Stimulated activated naive CD8-positive, alpha-beta T cell treated with anti-CD3 and anti-CD28 coated beads, Interleukin-15, amount 100 ng/mL, for 72 hours (primary cell): ENCODE data around the gene ENO2.

ENCODE experiments used
- ATAC-seq: fragments of 150-1000 bp; cut with Tn5 transposase; 2 replicates; pipeline ENCODE4 v1.10.0; 2021; ENCODE audit warnings: mild to moderate bottlenecking, moderate library complexity
- DNase-seq, 2 donors: peaks; one replicate each; pipeline ENCODE4 v3.0.0; 2021 to 2022
- H3K27ac Mint-ChIP-seq, 2 donors: one replicate each; pipeline ENCODE4 v1.8.0; 2022; ENCODE audit warnings: mild to moderate bottlenecking in 2 of 2, mixed read lengths in 2 of 2, moderate library complexity in 2 of 2
- H3K27me3 Mint-ChIP-seq: one replicate; pipeline ENCODE4 v1.8.0; 2022; ENCODE audit warnings: mixed read lengths
- H3K4me1 Mint-ChIP-seq: one replicate; pipeline ENCODE4 v1.8.0; 2022; ENCODE audit warnings: mild to moderate bottlenecking, mixed read lengths
- H3K4me3 Mint-ChIP-seq, 2 donors: one replicate each; pipeline ENCODE4 v1.8.0; 2022; ENCODE audit warnings: mild to moderate bottlenecking in 2 of 2, mixed read lengths in 2 of 2, moderate library complexity in 1 of 2
- H3K9me3 Mint-ChIP-seq, 2 donors: one replicate each; pipeline ENCODE4 v1.8.0; 2022; ENCODE audit warnings: mixed read lengths in 2 of 2

The ENO2 gene

GRCh38 chr12:6955108-6956020 lies 41.0 kb downstream of the ENO2 start:
- Mint-ChIP-seq H3K27me3 (no peaks in the 10 kb centered on the region), H3K4me3 (peak overlapping the region; percentile 93 to 95), H3K9me3 (no peaks in the 10 kb centered on the region), H3K27ac (peak overlapping the region; percentile 94 to 97), H3K4me1 (peaks cover 72% of the 10 kb centered on the region)
- ATAC-seq (no peak), DNase-seq (peak; percentile 17 to 33)

GRCh38 chr12:6956021-6956727 lies 41.8 kb downstream of the ENO2 start:
- Mint-ChIP-seq H3K27me3 (no peaks in the 10 kb centered on the region), H3K4me3 (peak overlapping the region; percentile 93 to 95), H3K9me3 (no peaks in the 10 kb centered on the region), H3K27ac (peak overlapping the region; percentile 91 to 92), H3K4me1 (peaks cover 75% of the 10 kb centered on the region)
- no peak for ATAC-seq
- DNase-seq: peak; percentile 12 to 38

GRCh38 chr12:6957151-6957701 lies 42.8 kb downstream of the ENO2 start:
- H3K27ac Mint-ChIP-seq: peak overlapping the region; percentile 1 to 92
- H3K9me3 Mint-ChIP-seq: no peaks in the 10 kb centered on the region
- DNase-seq (peak; percentile 30 to 49), ATAC-seq (no peak)
- H3K4me1 Mint-ChIP-seq: peaks cover 85% of the 10 kb centered on the region
- peak overlapping the region; percentile 93 to 95 for H3K4me3 Mint-ChIP-seq
- no peaks in the 10 kb centered on the region for H3K27me3 Mint-ChIP-seq

GRCh38 chr12:6957741-6958608 lies 43.6 kb downstream of the ENO2 start:
- no peak for ATAC-seq
- H3K4me1 Mint-ChIP-seq: peaks cover 93% of the 10 kb centered on the region

GRCh38 chr12:6958609-6959057 lies 44.3 kb downstream of the ENO2 start:
- peak; percentile 31 to 34 for DNase-seq
- Mint-ChIP-seq H3K27me3 (no peaks in the 10 kb centered on the region), H3K4me1 (peaks cover 97% of the 10 kb centered on the region), H3K4me3 (peak overlapping the region; percentile 93 to 95), H3K27ac (peak overlapping the region; percentile 94 to 98), H3K9me3 (no peaks in the 10 kb centered on the region)
- ATAC-seq: no peak

More at GRCh38 chr12:6957741-6958608, 43.6 kb downstream of the ENO2 start:
- Mint-ChIP-seq H3K4me3 (peak overlapping the region; percentile 93 to 95), H3K9me3 (no peaks in the 10 kb centered on the region), H3K27me3 (no peaks in the 10 kb centered on the region), H3K27ac (peak overlapping the region; percentile 94 to 98)
- peak in 1 of 2 donors; percentile 33 for DNase-seq

GRCh38 chr12:6959058-6959804 lies 44.9 kb downstream of the ENO2 start:
- peak overlapping the region; percentile 93 to 95 for H3K4me3 Mint-ChIP-seq
- peak; percentile 68 to 82 for DNase-seq
- no peaks in the 10 kb centered on the region for H3K9me3 Mint-ChIP-seq
- ATAC-seq: peak; percentile 66
- no peaks in the 10 kb centered on the region for H3K27me3 Mint-ChIP-seq
- peak overlapping the region; percentile 94 to 98 for H3K27ac Mint-ChIP-seq
- peaks cover 98% of the 10 kb centered on the region for H3K4me1 Mint-ChIP-seq

- Mint-ChIP-seq H3K27me3 (no peaks in the 10 kb centered on the region), H3K27ac (peak overlapping the region; percentile 28 to 95), H3K9me3 (no peaks in the 10 kb centered on the region), H3K4me3 (peak overlapping the region; percentile 93 to 95), H3K4me1 (peaks cover 98% of the 10 kb centered on the region)
- ATAC-seq (no peak), DNase-seq (no peak)
Observed at GRCh38 chr12:6959805-6960592, 45.6 kb downstream of the ENO2 start.

GRCh38 chr12:6960593-6961277 lies 46.4 kb downstream of the ENO2 start:
- H3K4me1 Mint-ChIP-seq: peaks cover 98% of the 10 kb centered on the region
- DNase-seq (peak; percentile 54 to 64), ATAC-seq (peak; percentile 31)
- peak overlapping the region; percentile 93 to 95 for H3K4me3 Mint-ChIP-seq
- H3K9me3 Mint-ChIP-seq: no peaks in the 10 kb centered on the region
- H3K27me3 Mint-ChIP-seq: no peaks in the 10 kb centered on the region
- H3K27ac Mint-ChIP-seq: peak overlapping the region; percentile 98

- peak; percentile 78 for ATAC-seq
- no peaks in the 10 kb centered on the region for H3K27me3 Mint-ChIP-seq
- H3K27ac Mint-ChIP-seq: peak overlapping the region; percentile 98
- H3K9me3 Mint-ChIP-seq: no peaks in the 10 kb centered on the region
- H3K4me3 Mint-ChIP-seq: peak overlapping the region; percentile 93 to 95
- peaks cover 98% of the 10 kb centered on the region for H3K4me1 Mint-ChIP-seq
- peak; percentile 87 to 94 for DNase-seq
Observed at GRCh38 chr12:6961278-6961694, 46.9 kb downstream of the ENO2 start.

GRCh38 chr12:6961695-6962284 lies 47.4 kb downstream of the ENO2 start:
- peaks cover 97% of the 10 kb centered on the region for H3K4me1 Mint-ChIP-seq
- H3K4me3 Mint-ChIP-seq: peak overlapping the region; percentile 93 to 95
- H3K27ac Mint-ChIP-seq: peak overlapping the region; percentile 98
- ATAC-seq: peak; percentile 54
- DNase-seq: peak in 1 of 2 donors; percentile 75
- H3K9me3 Mint-ChIP-seq: no peaks in the 10 kb centered on the region
- H3K27me3 Mint-ChIP-seq: no peaks in the 10 kb centered on the region

- Mint-ChIP-seq H3K9me3 (no peaks in the 10 kb centered on the region), H3K4me3 (peak overlapping the region; percentile 93 to 95), H3K27me3 (no peaks in the 10 kb centered on the region), H3K4me1 (peaks cover 96% of the 10 kb centered on the region), H3K27ac (peak overlapping the region; percentile 98)
- DNase-seq (peak; percentile 20 to 33), ATAC-seq (no peak)
Observed at GRCh38 chr12:6962285-6963015, 48.1 kb downstream of the ENO2 start.

- Mint-ChIP-seq H3K9me3 (no peaks in the 10 kb centered on the region), H3K4me1 (peaks cover 96% of the 10 kb centered on the region), H3K4me3 (peak overlapping the region in 1 of 2 donors; percentile 95), H3K27me3 (no peaks in the 10 kb centered on the region), H3K27ac (peak overlapping the region; percentile 89 to 94)
- ATAC-seq (no peak), DNase-seq (peak in 1 of 2 donors; percentile 34)
Observed at GRCh38 chr12:6963016-6963731, 48.8 kb downstream of the ENO2 start.
